ENCODE results near the gene ARRB1. TPM values are rescaled to one million over a fixed set of nuclear protein-coding genes. Genes with fewer than 3 reads are reported as not detected.

ARRB1 gene
- total RNA-seq, 2 donors from 2014 or later = 10.7 to 14.7 TPM

- no peak for ATAC-seq (replicated peaks)
- peak overlapping the region; percentile 38 for H3K27ac Mint-ChIP-seq
Observed at GRCh38 chr11:75330291-75330690, 21.2 kb downstream of the ARRB1 start.

GRCh38 chr11:75328426-75329277 lies 22.8 kb downstream of the ARRB1 start:
- peak; percentile 57 for ATAC-seq (replicated peaks)
- Mint-ChIP-seq H3K27me3 (no peaks in the 10 kb centered on the region), H3K27ac (peak overlapping the region; percentile 4), H3K4me3 (peak overlapping the region; percentile 53), H3K36me3 (ENCODE audit: low read depth) (no peaks in the 10 kb centered on the region), H3K9me3 (no peaks in the 10 kb centered on the region), H3K4me1 (peaks cover 41% of the 10 kb centered on the region)

More at GRCh38 chr11:75330291-75330690, 21.2 kb downstream of the ARRB1 start:
- Mint-ChIP-seq H3K4me3 (no peak overlapping the region), H3K9me3 (no peaks in the 10 kb centered on the region), H3K4me1 (peaks cover 41% of the 10 kb centered on the region), H3K27me3 (no peaks in the 10 kb centered on the region), H3K36me3 (ENCODE audit: low read depth) (no peaks in the 10 kb centered on the region)

GRCh38 chr11:75326439-75326810 lies 25.0 kb downstream of the ARRB1 start:
- H3K36me3 Mint-ChIP-seq (ENCODE audit: low read depth) = no peaks in the 10 kb centered on the region
- no peaks in the 10 kb centered on the region for H3K9me3 Mint-ChIP-seq
- H3K27ac Mint-ChIP-seq = peak overlapping the region; percentile 21
- H3K4me3 Mint-ChIP-seq = peak overlapping the region; percentile 50
- no peaks in the 10 kb centered on the region for H3K27me3 Mint-ChIP-seq
- peaks cover 37% of the 10 kb centered on the region for H3K4me1 Mint-ChIP-seq
- peak; percentile 80 for ATAC-seq (replicated peaks)

- H3K36me3 Mint-ChIP-seq (ENCODE audit: low read depth) = no peaks in the 10 kb centered on the region
- no peaks in the 10 kb centered on the region for H3K27me3 Mint-ChIP-seq
- peak; percentile 86 for ATAC-seq (replicated peaks)
- H3K9me3 Mint-ChIP-seq = no peaks in the 10 kb centered on the region
- H3K4me1 Mint-ChIP-seq = peaks cover 37% of the 10 kb centered on the region
- peak overlapping the region; percentile 50 for H3K4me3 Mint-ChIP-seq
- peak overlapping the region; percentile 21 for H3K27ac Mint-ChIP-seq
Observed at GRCh38 chr11:75325713-75326438, 25.6 kb downstream of the ARRB1 start.

GRCh38 chr11:75324740-75325139 lies 26.7 kb downstream of the ARRB1 start:
- no peak for ATAC-seq (replicated peaks)
- H3K4me1 Mint-ChIP-seq = peaks cover 29% of the 10 kb centered on the region
- no peaks in the 10 kb centered on the region for H3K9me3 Mint-ChIP-seq
- no peaks in the 10 kb centered on the region for H3K27me3 Mint-ChIP-seq
- H3K27ac Mint-ChIP-seq = no peak overlapping the region
- no peaks in the 10 kb centered on the region for H3K36me3 Mint-ChIP-seq (ENCODE audit: low read depth)
- H3K4me3 Mint-ChIP-seq = no peak overlapping the region

- ATAC-seq (replicated peaks) = no peak
- Mint-ChIP-seq H3K36me3 (ENCODE audit: low read depth) (no peaks in the 10 kb centered on the region), H3K4me1 (peaks cover 26% of the 10 kb centered on the region), H3K9me3 (no peaks in the 10 kb centered on the region), H3K27me3 (no peaks in the 10 kb centered on the region), H3K4me3 (no peak overlapping the region), H3K27ac (no peak overlapping the region)
Observed at GRCh38 chr11:75324189-75324588, 27.3 kb downstream of the ARRB1 start.

- Mint-ChIP-seq H3K27ac (no peak overlapping the region), H3K36me3 (ENCODE audit: low read depth) (no peaks in the 10 kb centered on the region), H3K4me3 (no peak overlapping the region), H3K4me1 (peaks cover 25% of the 10 kb centered on the region), H3K27me3 (no peaks in the 10 kb centered on the region), H3K9me3 (no peaks in the 10 kb centered on the region)
- ATAC-seq (replicated peaks) = no peak
Observed at GRCh38 chr11:75323609-75324008, 27.9 kb downstream of the ARRB1 start.

- no peak overlapping the region for H3K27ac Mint-ChIP-seq
- no peaks in the 10 kb centered on the region for H3K36me3 Mint-ChIP-seq (ENCODE audit: low read depth)
- no peaks in the 10 kb centered on the region for H3K9me3 Mint-ChIP-seq
- peaks cover 9% of the 10 kb centered on the region for H3K4me1 Mint-ChIP-seq
- no peak for ATAC-seq (replicated peaks)
- H3K27me3 Mint-ChIP-seq = no peaks in the 10 kb centered on the region
- H3K4me3 Mint-ChIP-seq = no peak overlapping the region
Observed at GRCh38 chr11:75320643-75321042, 30.8 kb downstream of the ARRB1 start.

- Mint-ChIP-seq H3K27me3 (no peaks in the 10 kb centered on the region), H3K4me1 (peaks cover 14% of the 10 kb centered on the region), H3K9me3 (no peaks in the 10 kb centered on the region), H3K36me3 (ENCODE audit: low read depth) (no peaks in the 10 kb centered on the region), H3K4me3 (no peak overlapping the region), H3K27ac (no peak overlapping the region)
- no peak for ATAC-seq (replicated peaks)
Observed at GRCh38 chr11:75320046-75320618, 31.3 kb downstream of the ARRB1 start.

- H3K27me3 Mint-ChIP-seq = no peaks in the 10 kb centered on the region
- H3K4me3 Mint-ChIP-seq = no peak overlapping the region
- H3K36me3 Mint-ChIP-seq (ENCODE audit: low read depth) = no peaks in the 10 kb centered on the region
- no peaks in the 10 kb centered on the region for H3K9me3 Mint-ChIP-seq
- no peak for ATAC-seq (replicated peaks)
- H3K27ac Mint-ChIP-seq = peak overlapping the region; percentile 29
- H3K4me1 Mint-ChIP-seq = peaks cover 14% of the 10 kb centered on the region
Observed at GRCh38 chr11:75319035-75319877, 32.2 kb downstream of the ARRB1 start.

GRCh38 chr11:75317446-75318122 lies 33.9 kb downstream of the ARRB1 start:
- Mint-ChIP-seq H3K27me3 (no peaks in the 10 kb centered on the region), H3K4me3 (no peak overlapping the region), H3K9me3 (no peaks in the 10 kb centered on the region), H3K4me1 (peaks cover 6% of the 10 kb centered on the region), H3K36me3 (ENCODE audit: low read depth) (no peaks in the 10 kb centered on the region), H3K27ac (peak overlapping the region; percentile 48)
- no peak for ATAC-seq (replicated peaks)

GRCh38 chr11:75315439-75315805 lies 36.0 kb downstream of the ARRB1 start:
- peak overlapping the region; percentile 5 for H3K27ac Mint-ChIP-seq
- no peak for ATAC-seq (replicated peaks)
- peaks cover 6% of the 10 kb centered on the region for H3K4me1 Mint-ChIP-seq
- H3K4me3 Mint-ChIP-seq = no peak overlapping the region
- no peaks in the 10 kb centered on the region for H3K36me3 Mint-ChIP-seq (ENCODE audit: low read depth)
- no peaks in the 10 kb centered on the region for H3K27me3 Mint-ChIP-seq
- no peaks in the 10 kb centered on the region for H3K9me3 Mint-ChIP-seq

- Mint-ChIP-seq H3K36me3 (ENCODE audit: low read depth) (no peaks in the 10 kb centered on the region), H3K27me3 (no peaks in the 10 kb centered on the region), H3K4me3 (no peak overlapping the region), H3K9me3 (no peaks in the 10 kb centered on the region), H3K27ac (no peak overlapping the region), H3K4me1 (peaks cover 6% of the 10 kb centered on the region)
- no peak for ATAC-seq (replicated peaks)
Observed at GRCh38 chr11:75314771-75315438, 36.6 kb downstream of the ARRB1 start.
